ENCODE data around the gene SLC9A8.
"Not testable (repeated sequence)": the region's sequence is repeated elsewhere in the genome, so short reads cannot be mapped to it uniquely, and the experiment has no call there.

DNA sequence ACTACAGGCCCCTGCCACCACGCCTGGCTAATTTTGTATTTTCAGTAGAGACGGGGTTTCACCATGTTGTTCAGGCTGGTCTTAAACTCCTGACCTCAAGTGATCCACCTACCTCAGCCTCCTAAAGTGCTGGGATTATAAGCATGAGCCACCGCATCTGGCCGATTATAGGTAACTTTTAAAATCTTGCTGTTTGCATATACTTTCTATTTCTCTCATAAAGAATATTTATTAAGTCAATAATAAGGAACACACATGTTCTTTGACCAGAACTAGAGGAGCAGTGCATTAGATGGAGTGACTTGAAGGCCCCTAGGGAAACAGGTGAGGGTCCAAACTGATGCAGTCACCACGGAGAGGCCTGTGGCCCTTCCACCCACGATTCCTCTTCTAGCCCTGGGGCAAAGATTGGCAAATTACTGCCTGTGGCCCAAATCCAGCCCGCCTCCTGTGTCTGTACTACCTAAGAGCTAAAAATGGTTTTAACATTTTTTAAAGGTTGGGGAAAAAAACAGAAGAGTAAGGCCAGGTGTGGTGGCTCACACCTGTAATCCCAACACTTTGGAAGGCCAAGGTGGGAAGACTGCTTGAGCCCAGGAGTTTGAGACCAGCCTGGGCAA lies 83.0 kb downstream of the SLC9A8 start:
- TF ChIP-seq, protein P1, sequence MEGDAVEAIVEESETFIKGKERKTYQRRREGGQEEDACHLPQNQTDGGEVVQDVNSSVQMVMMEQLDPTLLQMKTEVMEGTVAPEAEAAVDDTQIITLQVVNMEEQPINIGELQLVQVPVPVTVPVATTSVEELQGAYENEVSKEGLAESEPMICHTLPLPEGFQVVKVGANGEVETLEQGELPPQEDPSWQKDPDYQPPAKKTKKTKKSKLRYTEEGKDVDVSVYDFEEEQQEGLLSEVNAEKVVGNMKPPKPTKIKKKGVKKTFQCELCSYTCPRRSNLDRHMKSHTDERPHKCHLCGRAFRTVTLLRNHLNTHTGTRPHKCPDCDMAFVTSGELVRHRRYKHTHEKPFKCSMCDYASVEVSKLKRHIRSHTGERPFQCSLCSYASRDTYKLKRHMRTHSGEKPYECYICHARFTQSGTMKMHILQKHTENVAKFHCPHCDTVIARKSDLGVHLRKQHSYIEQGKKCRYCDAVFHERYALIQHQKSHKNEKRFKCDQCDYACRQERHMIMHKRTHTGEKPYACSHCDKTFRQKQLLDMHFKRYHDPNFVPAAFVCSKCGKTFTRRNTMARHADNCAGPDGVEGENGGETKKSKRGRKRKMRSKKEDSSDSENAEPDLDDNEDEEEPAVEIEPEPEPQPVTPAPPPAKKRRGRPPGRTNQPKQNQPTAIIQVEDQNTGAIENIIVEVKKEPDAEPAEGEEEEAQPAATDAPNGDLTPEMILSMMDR (conservative IDR thresholded peaks at IDR 0.05 in 1 of 2, IDR thresholded peaks at IDR 0.05 in 1 of 2; ENCODE audit: extremely low read depth in 1 of 2, insufficient read depth in 1 of 2, low read depth in 1 of 2, low read length in 2 of 2): not testable (repeated sequence)
- not testable (repeated sequence) for TF ChIP-seq EZH2 (IDR thresholded peaks at IDR 0.05; ENCODE audit: borderline replicate concordance, low read length)

All from mammary epithelial cell (primary cell).